ENCODE measurements around the gene HBQ1.
A peak's percentile ranks its signal among the peaks of the same experiment; 100 is the strongest.
"Not testable (repeated sequence)": the region's sequence is repeated elsewhere in the genome, so short reads cannot be mapped to it uniquely, and the experiment has no call there.

The HBQ1 gene

GRCh38 chr16:144797-145252, 35.4 kb upstream of the HBQ1 start:
- FAIRE-seq (no peak), DNase-seq (ENCODE audit: insufficient read length, low spot score) (no peak)
- TF ChIP-seq POLR2A (IDR thresholded peaks at IDR 0.05; ENCODE audit: low read depth, low read length) (no peak), PAX5 (IDR thresholded peaks at IDR 0.05; ENCODE audit: insufficient read depth, low read length, severe bottlenecking) (no peak), SPI1 (IDR thresholded peaks at IDR 0.05; ENCODE audit: low read depth, low read length) (no peak), POU2F2 (IDR thresholded peaks at IDR 0.05; ENCODE audit: low read depth, low read length) (no peak), TAF1 (IDR thresholded peaks at IDR 0.05; ENCODE audit: low read depth, low read length) (no peak), POLR2AphosphoS5 (IDR thresholded peaks at IDR 0.05; ENCODE audit: low read depth, low read length) (no peak)

DNA sequence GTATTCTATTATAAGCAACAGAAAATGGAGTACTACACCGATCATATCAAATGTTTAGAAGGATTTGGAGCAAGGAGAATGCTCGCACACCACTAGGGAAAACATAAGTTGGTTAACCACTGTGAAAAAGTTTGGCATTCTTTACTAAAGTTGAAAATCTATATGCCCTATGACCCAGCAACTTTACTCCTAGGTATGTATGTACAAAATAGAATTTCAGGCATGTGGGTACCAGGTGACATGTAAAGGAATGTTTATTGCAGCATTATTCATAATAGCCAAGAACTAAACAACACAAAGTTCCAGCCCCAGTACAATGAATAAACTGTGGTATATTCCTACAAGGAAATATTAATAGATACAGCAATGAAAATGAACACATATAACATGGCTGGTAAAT, 33.6 kb upstream of the HBQ1 start:
- no peak for DNase-seq (ENCODE audit: insufficient read length, low spot score)
- no peak for FAIRE-seq
- TF ChIP-seq PAX5 (IDR thresholded peaks at IDR 0.05; ENCODE audit: insufficient read depth, low read length, severe bottlenecking) (no peak), TAF1 (IDR thresholded peaks at IDR 0.05; ENCODE audit: low read depth, low read length) (no peak), POU2F2 (IDR thresholded peaks at IDR 0.05; ENCODE audit: low read depth, low read length) (no peak), POLR2AphosphoS5 (IDR thresholded peaks at IDR 0.05; ENCODE audit: low read depth, low read length) (no peak), POLR2A (IDR thresholded peaks at IDR 0.05; ENCODE audit: low read depth, low read length) (no peak), SPI1 (IDR thresholded peaks at IDR 0.05; ENCODE audit: low read depth, low read length) (no peak)

- FAIRE-seq = no peak
- no peak for TF ChIP-seq SPI1 (IDR thresholded peaks at IDR 0.05; ENCODE audit: low read depth, low read length)
- no peak for DNase-seq (ENCODE audit: insufficient read length, low spot score)
These were observed 31.1 kb upstream of the HBQ1 start for GRCh38 chr16:149024-149660.

GRCh38 chr16:152141-153128, 27.8 kb upstream of the HBQ1 start, which contains the start of gene HBZ:
Gene HBZ, plus strand, starts transcription at chr16:152644. Its CDS starts 266 bp downstream, at chr16:152910.
- FAIRE-seq (no peak), DNase-seq (ENCODE audit: insufficient read length, low spot score) (no peak)
- TF ChIP-seq PAX5 (IDR thresholded peaks at IDR 0.05; ENCODE audit: insufficient read depth, low read length, severe bottlenecking) = no peak
- no peak for TF ChIP-seq POLR2A (IDR thresholded peaks at IDR 0.05; ENCODE audit: low read depth, low read length)
- no peak for TF ChIP-seq POU2F2 (IDR thresholded peaks at IDR 0.05; ENCODE audit: low read depth, low read length)
- TF ChIP-seq POLR2AphosphoS5 (IDR thresholded peaks at IDR 0.05; ENCODE audit: low read depth, low read length) = no peak
- no peak for TF ChIP-seq SPI1 (IDR thresholded peaks at IDR 0.05; ENCODE audit: low read depth, low read length)
- TF ChIP-seq TAF1 (IDR thresholded peaks at IDR 0.05; ENCODE audit: low read depth, low read length) = no peak

- FAIRE-seq; DNase-seq (ENCODE audit: insufficient read length, low spot score): not testable (repeated sequence)
These were observed 27.1 kb upstream of the HBQ1 start for GRCh38 chr16:153129-153521.

DNA sequence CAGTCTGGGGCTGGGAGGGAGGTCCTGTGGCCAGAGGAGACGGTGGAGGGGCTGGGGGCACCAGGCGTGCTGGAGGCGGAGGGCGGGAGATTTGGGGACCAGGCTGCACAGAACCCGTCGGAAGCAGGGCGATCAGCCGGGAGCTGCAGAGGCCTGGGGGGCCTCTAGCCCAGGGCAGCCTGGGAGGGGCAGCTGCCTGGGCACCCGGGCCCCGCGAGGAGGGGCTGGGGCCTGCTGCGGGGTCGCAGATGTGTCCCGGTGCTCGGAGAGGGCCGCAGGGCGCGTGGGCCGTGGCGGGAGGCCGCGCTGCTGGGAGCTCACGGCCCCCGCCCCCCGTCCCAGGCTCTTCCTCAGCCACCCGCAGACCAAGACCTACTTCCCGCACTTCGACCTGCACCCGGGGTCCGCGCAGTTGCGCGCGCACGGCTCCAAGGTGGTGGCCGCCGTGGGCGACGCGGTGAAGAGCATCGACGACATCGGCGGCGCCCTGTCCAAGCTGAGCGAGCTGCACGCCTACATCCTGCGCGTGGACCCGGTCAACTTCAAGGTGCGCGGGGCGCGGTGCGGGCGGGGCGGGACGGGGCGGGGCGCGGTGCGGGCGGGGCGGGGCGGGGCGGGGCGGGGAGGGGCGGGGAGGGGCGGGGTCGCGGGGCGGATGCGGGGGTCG, 26.6 kb upstream of the HBQ1 start:
- FAIRE-seq = peak; percentile 94
- not testable (repeated sequence) for DNase-seq (ENCODE audit: insufficient read length, low spot score)

- DNase-seq (ENCODE audit: insufficient read length, low spot score) (no peak), FAIRE-seq (peak; percentile 41)
- TF ChIP-seq PAX5 (IDR thresholded peaks at IDR 0.05; ENCODE audit: insufficient read depth, low read length, severe bottlenecking) = no peak
- TF ChIP-seq POLR2A (IDR thresholded peaks at IDR 0.05; ENCODE audit: low read depth, low read length) = no peak
- no peak for TF ChIP-seq SPI1 (IDR thresholded peaks at IDR 0.05; ENCODE audit: low read depth, low read length)
- no peak for TF ChIP-seq TAF1 (IDR thresholded peaks at IDR 0.05; ENCODE audit: low read depth, low read length)
- no peak for TF ChIP-seq POLR2AphosphoS5 (IDR thresholded peaks at IDR 0.05; ENCODE audit: low read depth, low read length)
- TF ChIP-seq POU2F2 (IDR thresholded peaks at IDR 0.05; ENCODE audit: low read depth, low read length) = no peak
These were observed 25.8 kb upstream of the HBQ1 start for GRCh38 chr16:154217-155030.

DNA sequence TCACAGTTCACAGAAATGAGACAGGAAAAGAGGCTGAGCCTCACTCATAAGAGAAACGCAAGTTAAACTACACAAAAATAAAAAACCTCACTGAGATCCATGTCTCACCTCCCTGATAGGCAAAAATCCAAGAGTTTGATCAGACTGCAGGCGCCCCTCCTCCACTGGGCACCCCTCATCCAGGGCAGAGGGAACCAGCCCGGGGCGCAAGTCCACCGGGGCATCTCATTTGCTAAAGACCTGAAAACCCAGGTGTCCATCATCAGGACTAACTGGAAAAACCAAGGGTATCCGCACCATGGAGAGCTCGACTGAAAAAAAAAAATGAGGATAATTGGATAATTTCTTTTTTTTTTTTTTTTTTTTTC, 25.2 kb upstream of the HBQ1 start:
- FAIRE-seq (no peak), DNase-seq (ENCODE audit: insufficient read length, low spot score) (no peak)
- TF ChIP-seq POLR2AphosphoS5 (IDR thresholded peaks at IDR 0.05; ENCODE audit: low read depth, low read length) = no peak
- no peak for TF ChIP-seq POU2F2 (IDR thresholded peaks at IDR 0.05; ENCODE audit: low read depth, low read length)
- no peak for TF ChIP-seq SPI1 (IDR thresholded peaks at IDR 0.05; ENCODE audit: low read depth, low read length)
- TF ChIP-seq PAX5 (IDR thresholded peaks at IDR 0.05; ENCODE audit: insufficient read depth, low read length, severe bottlenecking) = no peak

- TF ChIP-seq POU2F2 (IDR thresholded peaks at IDR 0.05; ENCODE audit: low read depth, low read length) (no peak), SPI1 (IDR thresholded peaks at IDR 0.05; ENCODE audit: low read depth, low read length) (no peak), PAX5 (IDR thresholded peaks at IDR 0.05; ENCODE audit: insufficient read depth, low read length, severe bottlenecking) (no peak), POLR2AphosphoS5 (IDR thresholded peaks at IDR 0.05; ENCODE audit: low read depth, low read length) (no peak), POLR2A (IDR thresholded peaks at IDR 0.05; ENCODE audit: low read depth, low read length) (no peak), TAF1 (IDR thresholded peaks at IDR 0.05; ENCODE audit: low read depth, low read length) (no peak)
- DNase-seq (ENCODE audit: insufficient read length, low spot score) (no peak), FAIRE-seq (no peak)
These were observed 21.0 kb upstream of the HBQ1 start for GRCh38 chr16:159136-159849.

DNA sequence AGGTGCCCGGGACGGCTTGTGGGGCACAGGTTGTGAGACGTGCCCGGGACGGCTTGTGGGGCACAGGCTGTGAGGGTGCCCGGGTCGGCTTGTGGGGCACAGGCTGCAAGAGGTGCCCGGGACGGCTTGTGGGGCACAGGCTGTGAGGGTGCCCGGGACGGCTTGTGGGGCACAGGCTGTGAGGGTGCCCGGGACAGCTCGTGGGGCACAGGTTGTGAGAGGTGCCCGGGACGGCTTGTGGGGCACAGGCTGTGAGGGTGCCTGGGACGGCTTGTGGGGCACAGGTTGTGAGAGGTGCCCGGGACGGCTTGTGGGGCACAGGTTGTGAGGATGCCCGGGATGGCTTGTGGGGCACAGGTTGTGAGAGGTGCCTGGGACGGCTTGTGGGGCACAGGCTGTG, 20.0 kb upstream of the HBQ1 start:
- not testable (repeated sequence) for DNase-seq (ENCODE audit: insufficient read length, low spot score); FAIRE-seq
